Endothelial cell of umbilical vein (primary cell): ENCODE results near the gene GTF3C2. TPM values are rescaled to one million over a fixed set of nuclear protein-coding genes. Genes with fewer than 3 reads are reported as not detected.

ENCODE experiments used
- BruUV-seq: library from RNA; stranded (reverse); fragments of 400-500 nt; replicated peaks from 2 replicates; lab custom pipeline; 2021; lab: Mats Ljungman, UMichigan
- CTCF ChIA-PET: fragments of 300-600, 350-600 bp; sonication (Branson Sonifier 250); formaldehyde crosslinking; loops from one replicate; lab custom pipeline; 2021; ENCODE audit warnings: antibody characterized with exemption, inconsistent platforms; lab: Charles Lee
- POLR2A ChIA-PET: fragments of 300-600, 350-600 bp; sonication (Branson Sonifier 250); formaldehyde crosslinking; loops from one replicate; lab custom pipeline; 2021; ENCODE audit warnings: antibody characterized with exemption, inconsistent platforms; lab: Charles Lee
- DNase-seq: peaks from one replicate; pipeline ENCODE4 v3.0.0-alpha.2; 2011; ENCODE audit warnings: low read depth, low spot score
- FAIRE-seq: peaks from 2 replicates; lab custom pipeline; 2011; peaks lifted over from hg19 to GRCh38; lab: Jason Lieb, UNC
- H2AFZ ChIP-seq: 2 replicates; pipeline ENCODE4 v1.6.0; 2012; ENCODE audit warnings: low read depth, low read length, control low read depth, inconsistent platforms
- H3K27ac ChIP-seq: 2 replicates; pipeline ENCODE4 v1.5.1; 2011; ENCODE audit warnings: low read depth, mild to moderate bottlenecking, control low read depth, low read length, moderate library complexity; ENCODE audit not compliant: insufficient read depth
- H3K27me3 ChIP-seq, 2 experiments: 2 replicates each; pipeline versions ENCODE4 v1.6.0 to v1.6.1; 2011; ENCODE audit warnings: low read length in 2 of 2, mixed read lengths in 1 of 2; ENCODE audit not compliant: control insufficient read depth in 2 of 2, insufficient read depth in 2 of 2
- H3K36me3 ChIP-seq, 2 experiments: 2 replicates in 1 of 2; 3 replicates in 1 of 2; pipeline ENCODE4 v1.5.1; 2011; ENCODE audit warnings: low read length in 2 of 2, mild to moderate bottlenecking in 1 of 2, moderate library complexity in 1 of 2; ENCODE audit not compliant: control insufficient read depth in 2 of 2, insufficient read depth in 2 of 2; ENCODE audit errors: extremely low read depth in 1 of 2
- H3K4me1 ChIP-seq: 3 replicates; pipeline ENCODE4 v1.5.1; 2011; ENCODE audit warnings: mild to moderate bottlenecking, low read length; ENCODE audit not compliant: control insufficient read depth, insufficient read depth; ENCODE audit errors: extremely low read depth
- H3K4me2 ChIP-seq: 2 replicates; pipeline ENCODE4 v1.6.1; 2011; ENCODE audit warnings: low read length, control low read depth, mixed read lengths; ENCODE audit not compliant: insufficient read depth
- H3K4me3 ChIP-seq, 3 experiments: fragments of 200-600 bp in 1 of 3; sonication (generic), shearing (Covaris generic) in 1 of 3; replicated peaks in 1 of 3; 2 replicates each; pipeline ENCODE4 v1.5.1; 2011 to 2016; ENCODE audit warnings: control low read depth in 3 of 3, low read length in 3 of 3, mild to moderate bottlenecking in 2 of 3, inconsistent platforms in 1 of 3, low read depth in 1 of 3, moderate library complexity in 1 of 3; ENCODE audit not compliant: insufficient read depth in 1 of 3
- H3K79me2 ChIP-seq: 2 replicates; pipeline ENCODE4 v1.6.0; 2012; ENCODE audit warnings: low read length, inconsistent platforms; ENCODE audit not compliant: control insufficient read depth, insufficient read depth
- H3K9ac ChIP-seq: replicated peaks from 2 replicates; pipeline ENCODE3; 2011; ENCODE audit warnings: low read length, control low read depth; ENCODE audit not compliant: insufficient read depth; ENCODE audit errors: extremely low read depth
- H3K9me1 ChIP-seq: replicated peaks from 3 replicates; pipeline ENCODE4 v1.6.0; 2011; ENCODE audit warnings: mild to moderate bottlenecking, low read length; ENCODE audit not compliant: control insufficient read depth, insufficient read depth; ENCODE audit errors: extremely low read depth
- H3K9me3 ChIP-seq: replicated peaks from 2 replicates; pipeline ENCODE4 v1.5.1; 2012; ENCODE audit warnings: low read length, inconsistent platforms; ENCODE audit not compliant: control insufficient read depth, insufficient read depth
- H4K20me1 ChIP-seq: replicated peaks from 2 replicates; pipeline ENCODE3; 2011; ENCODE audit warnings: mild to moderate bottlenecking, low read length; ENCODE audit not compliant: control insufficient read depth, insufficient read depth; ENCODE audit errors: extremely low read depth
- EZH2 ChIP-seq: IDR thresholded peaks from 2 replicates; pipeline ENCODE4 v1.6.1; 2012; ENCODE audit warnings: borderline replicate concordance, low read depth, mild to moderate bottlenecking, moderate library complexity, low read length, inconsistent platforms; ENCODE audit not compliant: severe bottlenecking
- FOS ChIP-seq: IDR thresholded peaks from 2 replicates; pipeline ENCODE4 v1.6.1; 2011; ENCODE audit warnings: mild to moderate bottlenecking, low read length, moderate library complexity, borderline replicate concordance; ENCODE audit not compliant: insufficient read depth
- GATA2 ChIP-seq: IDR thresholded peaks from 2 replicates; pipeline ENCODE4 v1.7.0; 2011; ENCODE audit warnings: low read depth, mild to moderate bottlenecking, moderate library complexity, mixed read lengths, low read length; ENCODE audit not compliant: insufficient read length, insufficient read depth
- JUN ChIP-seq: IDR thresholded peaks from 2 replicates; pipeline ENCODE4 v1.6.1; 2011; ENCODE audit warnings: borderline replicate concordance, low read depth; ENCODE audit not compliant: insufficient read length, insufficient read depth
- MAX ChIP-seq: IDR thresholded peaks from 2 replicates; pipeline ENCODE4 v1.6.1; 2011; ENCODE audit not compliant: insufficient read depth, insufficient read length
- MYC ChIP-seq: IDR thresholded peaks from one replicate; pipeline ENCODE4 v1.6.1; 2011; ENCODE audit warnings: mild to moderate bottlenecking, low read depth, low read length
- POLR2A ChIP-seq: IDR thresholded peaks from 2 replicates; pipeline ENCODE4 v1.6.1; 2012; ENCODE audit warnings: low read depth, mild to moderate bottlenecking, control low read depth, low read length
- POLR2AphosphoS5 ChIP-seq: IDR thresholded peaks from 2 replicates; pipeline ENCODE4 v1.6.1; 2012; ENCODE audit warnings: low read depth, mild to moderate bottlenecking, control low read depth, low read length, moderate library complexity; ENCODE audit not compliant: insufficient read depth
- dilution Hi-C: fragments of 300-500 bp; cut with MboI; formaldehyde crosslinking; loops from one replicate; pipeline ENCODE4 v1.15.0; 2019; ENCODE audit warnings: low sequenced_read_pairs; ENCODE audit not compliant: extremely low pct_ligation_motif_present
- intact Hi-C: fragments of 100-400 bp; cut with micrococcal nuclease; formaldehyde crosslinking; loops from one replicate; pipeline ENCODE4 v1.10.0; 2022
- polyA plus RNA-seq, 4 experiments: library from polyadenylated mRNA; depleted of rRNA in 3 of 4; stranded (reverse) in 3 of 4; unstranded in 1 of 4; fragments of >200 nt; gene quantifications; 2 replicates each; pipeline versions ENCODE4 v1.2.1 to v1.2.3, GENCODE V29; 2011 to 2012; ENCODE audit warnings: missing spikeins in 1 of 4
- total RNA-seq: library from RNA; stranded (reverse); gene quantifications from 2 replicates; pipeline ENCODE4 v1.2.3, GENCODE V29; 2021
- TF ChIP-seq, protein P1 (sequence below), 2 donors: IDR thresholded peaks; 1 replicate in 1 of 2; 2 replicates in 1 of 2; pipeline ENCODE4 v1.5.1; 2011; ENCODE audit warnings: low read length in 2 of 2, mild to moderate bottlenecking in 2 of 2, moderate library complexity in 2 of 2, control low read depth in 1 of 2, inconsistent platforms in 1 of 2, low read depth in 1 of 2; ENCODE audit not compliant: insufficient read depth in 1 of 2; ENCODE audit errors: extremely low read depth in 1 of 2

GTF3C2 gene
- total and polyA plus RNA-seq, 2 donors (not counting 3 experiments of a cell fraction or from before 2014, with no cell fraction given), result 57.4 to 59.7 TPM

DNA sequence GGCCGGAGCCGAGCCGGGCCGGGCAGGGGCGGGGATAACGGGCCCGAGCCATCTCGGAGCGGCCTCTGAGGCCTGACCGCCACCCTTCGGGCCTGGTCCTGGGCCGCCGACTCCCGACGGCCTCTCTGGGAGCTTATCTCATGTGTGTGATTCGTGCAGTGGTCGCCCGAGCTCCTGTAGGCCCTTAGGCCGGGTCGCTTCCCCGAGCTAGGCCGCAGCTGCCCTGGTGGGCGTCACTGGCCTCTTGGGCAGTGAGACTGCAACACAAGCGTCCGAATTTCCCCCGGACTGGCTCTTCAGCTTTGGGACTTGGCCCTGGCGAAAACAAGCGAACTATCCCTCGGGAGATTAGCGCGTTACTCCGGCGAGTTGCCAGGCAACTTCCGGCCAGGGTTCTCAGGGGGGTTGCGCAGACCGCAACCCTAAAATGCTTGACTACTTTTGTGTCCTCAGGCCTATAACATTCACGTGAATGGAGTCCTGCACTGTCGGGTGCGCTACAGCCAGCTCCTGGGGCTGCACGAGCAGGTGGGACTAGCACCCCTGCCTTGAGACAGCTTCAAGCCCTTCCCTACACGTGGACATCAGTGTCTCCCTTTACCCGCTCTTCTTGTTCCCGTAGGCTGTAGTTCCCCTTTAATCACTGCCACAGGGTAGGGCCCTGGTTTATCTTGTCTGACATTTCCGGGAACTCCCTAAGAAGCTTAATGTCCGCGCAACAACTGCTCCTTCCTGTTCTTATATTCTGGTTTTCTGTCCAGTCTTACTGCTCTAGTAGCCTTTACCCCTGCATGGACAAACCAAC is 14.5 kb upstream of the GTF3C2 start:
- Histone ChIP-seq H3K27ac (peak overlapping the region; percentile 50), H3K9ac (peak overlapping the region; percentile 90), H3K9me1 (no peaks in the 10 kb centered on the region), H3K4me2 (peak overlapping the region; percentile 92), H3K27me3 (no peaks in the 10 kb centered on the region), H2AFZ (peak overlapping the region; percentile 49), H3K4me3 (peak overlapping the region; percentile 65 to 86 (median 78)), H3K79me2 (peaks cover 30% of the 10 kb centered on the region), H3K4me1 (peaks cover 14% of the 10 kb centered on the region), H3K36me3 (peaks cover 13 to 41% of the 10 kb centered on the region in 2 experiments), H3K9me3 (no peaks in the 10 kb centered on the region), H4K20me1 (no peaks in the 10 kb centered on the region)
- FAIRE-seq (no peak), DNase-seq (peak; percentile 46)
- BruUV-seq, result no TSS peak
- ChIA-PET POLR2A (no interaction called here), CTCF (interaction anchor here (0.7 to 1.4 kb wide), 2 partner anchors 9 to 20 kb away, joined by 3 to 4 read pairs; partner anchors contain the start of gene ZNF513)
- intact Hi-C loops (loop anchor here (1.0 to 5.0 kb wide), 6 partner anchors 9 to 159 kb away; partner anchors contain the start of genes ATRAID, GTF3C2, IFT172 and MPV17), dilution Hi-C loops (no loop called here)
- TF ChIP-seq MYC (no peak), POLR2A (peak; percentile 39)

GRCh38 chr2:27370026-27370815 is 13.7 kb upstream of the GTF3C2 start, which contains the start of the genes EIF2B4 and SNX17:
TSS of gene EIF2B4 (minus strand) at chr2:27370338. CDS start at chr2:27370314, 24 bp downstream.
TSS of gene SNX17 (plus strand) at chr2:27370616. CDS start at chr2:27370744, 128 bp downstream.
- TF ChIP-seq FOS, result peak; percentile 6
- peak; percentile 92 for TF ChIP-seq POLR2AphosphoS5
- no peak for TF ChIP-seq JUN
- no peak for TF ChIP-seq EZH2
- TF ChIP-seq POLR2A, result peak; percentile 91
- TF ChIP-seq MYC, result peak; percentile 53
- no peak for TF ChIP-seq GATA2
- TF ChIP-seq, protein P1, sequence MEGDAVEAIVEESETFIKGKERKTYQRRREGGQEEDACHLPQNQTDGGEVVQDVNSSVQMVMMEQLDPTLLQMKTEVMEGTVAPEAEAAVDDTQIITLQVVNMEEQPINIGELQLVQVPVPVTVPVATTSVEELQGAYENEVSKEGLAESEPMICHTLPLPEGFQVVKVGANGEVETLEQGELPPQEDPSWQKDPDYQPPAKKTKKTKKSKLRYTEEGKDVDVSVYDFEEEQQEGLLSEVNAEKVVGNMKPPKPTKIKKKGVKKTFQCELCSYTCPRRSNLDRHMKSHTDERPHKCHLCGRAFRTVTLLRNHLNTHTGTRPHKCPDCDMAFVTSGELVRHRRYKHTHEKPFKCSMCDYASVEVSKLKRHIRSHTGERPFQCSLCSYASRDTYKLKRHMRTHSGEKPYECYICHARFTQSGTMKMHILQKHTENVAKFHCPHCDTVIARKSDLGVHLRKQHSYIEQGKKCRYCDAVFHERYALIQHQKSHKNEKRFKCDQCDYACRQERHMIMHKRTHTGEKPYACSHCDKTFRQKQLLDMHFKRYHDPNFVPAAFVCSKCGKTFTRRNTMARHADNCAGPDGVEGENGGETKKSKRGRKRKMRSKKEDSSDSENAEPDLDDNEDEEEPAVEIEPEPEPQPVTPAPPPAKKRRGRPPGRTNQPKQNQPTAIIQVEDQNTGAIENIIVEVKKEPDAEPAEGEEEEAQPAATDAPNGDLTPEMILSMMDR (IDR thresholded peaks at IDR 0.05; ENCODE audit: extremely low read depth in 1 of 2, insufficient read depth in 1 of 2, low read depth in 1 of 2, low read length in 2 of 2), result peak; percentile 89 to 91
- TF ChIP-seq MAX, result peak; percentile 70
- ChIA-PET CTCF (interaction anchor here (0.8 to 1.4 kb wide), 9 partner anchors 9 to 313 kb away, joined by 3 to 8 read pairs (median 4); partner anchors contain the start of gene GTF3C2), POLR2A (interaction anchor here (1.7 kb wide), 1 partner anchor 13 kb away, joined by 7 read pairs; the partner anchor contains the start of gene GTF3C2)
- Histone ChIP-seq H3K9ac (peak within 1 kb of the TSS; percentile 90), H3K4me2 (peak within 1 kb of the TSS; percentile 92), H2AFZ (peak within 1 kb of the TSS; percentile 76), H3K4me1 (peaks cover 14% of the 10 kb centered on the region), H3K27me3 (no peaks in the 10 kb centered on the region), H3K9me3 (no peaks in the 10 kb centered on the region), H3K9me1 (no peaks in the 10 kb centered on the region), H3K27ac (peak within 1 kb of the TSS; percentile 50), H3K4me3 (peak within 1 kb of the TSS; percentile 65 to 86 (median 78)), H3K36me3 (peaks cover 13 to 33% of the 10 kb centered on the region in 2 experiments), H4K20me1 (no peaks in the 10 kb centered on the region), H3K79me2 (peaks cover 30% of the 10 kb centered on the region)
- intact Hi-C loops, result loop anchor here (1.0 to 5.0 kb wide), 6 partner anchors 10 to 158 kb away; partner anchors contain the start of genes ATRAID, GTF3C2, IFT172 and MPV17
- DNase-seq (peak; percentile 100), FAIRE-seq (peak; percentile 99)
- dilution Hi-C loops, result no loop called here
- BruUV-seq, result no TSS peak
